H1 (cell line): ENCODE results near the gene CENATAC. TPM values are rescaled to one million over a fixed set of nuclear protein-coding genes. Genes with fewer than 3 reads are reported as not detected.
"Not testable (repeated sequence)": the region's sequence is repeated elsewhere in the genome, so short reads cannot be mapped to it uniquely, and the experiment has no call there.

Source experiments
- CTCF ChIA-PET: fragments of 300-600 bp; sonication (Branson Sonifier 250); formaldehyde crosslinking; loops from one replicate; lab custom pipeline; 2021; ENCODE audit not compliant: partially characterized antibody; lab: Charles Lee
- POLR2A ChIA-PET: fragments of 300-600 bp; sonication (Branson Sonifier 250); formaldehyde crosslinking; loops from one replicate; lab custom pipeline; 2021; ENCODE audit warnings: inconsistent platforms; ENCODE audit not compliant: partially characterized antibody; lab: Charles Lee
- DNase-seq, 2 experiments: peaks; one replicate each; pipeline versions ENCODE4 v3.0.0 to v3.0.0-alpha.2; 2010 to 2022; ENCODE audit warnings: low spot score in 2 of 2, low read depth in 1 of 2, mixed read lengths in 1 of 2
- FAIRE-seq: peaks from 2 replicates; lab custom pipeline; 2011; peaks lifted over from hg19 to GRCh38; lab: Jason Lieb, UNC
- H2AFZ ChIP-seq: 2 replicates; pipeline ENCODE4 v1.8.1; 2012; ENCODE audit warnings: low read length, inconsistent platforms
- H2AK5ac ChIP-seq: 2 replicates; pipeline ENCODE4 v1.6.1; 2013; ENCODE audit warnings: low read depth, low read length
- H2BK120ac ChIP-seq: replicated peaks from 2 replicates; pipeline ENCODE3; 2013; ENCODE audit warnings: low read depth, low read length, inconsistent platforms
- H2BK12ac ChIP-seq: 2 replicates; pipeline ENCODE4 v1.6.1; 2013; ENCODE audit warnings: low read depth, low read length
- H2BK15ac ChIP-seq: 2 replicates; pipeline ENCODE4 v1.6.1; 2013; ENCODE audit warnings: low read length
- H2BK20ac ChIP-seq: 2 replicates; pipeline ENCODE4 v1.6.1; 2013; ENCODE audit warnings: low read length
- H2BK5ac ChIP-seq: 2 replicates; pipeline ENCODE4 v1.6.1; 2013; ENCODE audit warnings: low read depth, low read length
- H3K14ac ChIP-seq: 2 replicates; pipeline ENCODE4 v1.6.1; 2013; ENCODE audit warnings: inconsistent platforms; ENCODE audit not compliant: insufficient read length
- H3K18ac ChIP-seq: 2 replicates; pipeline ENCODE4 v1.6.1; 2013; ENCODE audit warnings: low read length; ENCODE audit errors: extremely low read depth
- H3K23ac ChIP-seq: 2 replicates; pipeline ENCODE4 v1.6.1; 2013; ENCODE audit warnings: inconsistent platforms; ENCODE audit not compliant: insufficient read length
- H3K23me2 ChIP-seq: 2 replicates; pipeline ENCODE4 v1.6.1; 2013; ENCODE audit warnings: low read depth, low read length
- H3K27ac ChIP-seq: 2 replicates; pipeline ENCODE4 v1.6.1; 2011; ENCODE audit warnings: low read depth, low read length, inconsistent platforms
- H3K27me3 ChIP-seq, 4 experiments: replicated peaks in 1 of 4; 1 replicate in 1 of 4; 2 replicates in 3 of 4; pipeline versions ENCODE4 v1.6.1 to v1.8.1; 2011 to 2013; ENCODE audit warnings: low read length in 3 of 4, mild to moderate bottlenecking in 3 of 4, inconsistent platforms in 2 of 4, mixed read lengths in 2 of 4, moderate library complexity in 1 of 4; ENCODE audit not compliant: control insufficient read depth in 3 of 4, insufficient read depth in 3 of 4; ENCODE audit errors: extremely low read depth in 1 of 4
- H3K36me3 ChIP-seq, 4 experiments: 2 replicates each; pipeline versions ENCODE4 v1.6.1 to v1.8.1; 2011 to 2013; ENCODE audit warnings: mild to moderate bottlenecking in 4 of 4, low read length in 3 of 4, moderate library complexity in 2 of 4, control low read depth in 1 of 4, inconsistent platforms in 1 of 4; ENCODE audit not compliant: insufficient read depth in 4 of 4, control insufficient read depth in 2 of 4
- H3K4ac ChIP-seq: replicated peaks from 2 replicates; pipeline ENCODE3; 2013; ENCODE audit warnings: low read length, low read depth, mixed read lengths, inconsistent platforms; ENCODE audit not compliant: insufficient read length
- H3K4me1 ChIP-seq, 4 experiments: replicated peaks in 1 of 4; 1 replicate in 1 of 4; 2 replicates in 3 of 4; pipeline versions ENCODE4 v1.6.1 to v1.8.1; 2011 to 2013; ENCODE audit warnings: low read length in 3 of 4, inconsistent platforms in 2 of 4, mixed read lengths in 1 of 4; ENCODE audit not compliant: insufficient read depth in 4 of 4, control insufficient read depth in 3 of 4
- H3K4me2 ChIP-seq, 2 experiments: 2 replicates each; pipeline versions ENCODE4 v1.6.1 to v1.8.1; 2011 to 2013; ENCODE audit warnings: low read depth in 2 of 2, low read length in 2 of 2, control low read depth in 1 of 2, inconsistent platforms in 1 of 2, mild to moderate bottlenecking in 1 of 2; ENCODE audit not compliant: insufficient read depth in 1 of 2
- H3K4me3 ChIP-seq, 4 experiments: fragments of 200-600, 300-600 bp in 1 of 4; sonication (generic), shearing (Covaris generic), sonication (Bioruptor Twin) in 1 of 4; 2 replicates each; pipeline versions ENCODE4 v1.5.1 to v1.8.1; 2011 to 2016; ENCODE audit warnings: low read length in 4 of 4, low read depth in 3 of 4, control low read depth in 2 of 4, inconsistent platforms in 2 of 4, mild to moderate bottlenecking in 2 of 4, mixed read lengths in 1 of 4, moderate library complexity in 1 of 4; ENCODE audit not compliant: insufficient read depth in 2 of 4; ENCODE audit errors: extremely low read depth in 1 of 4
- H3K56ac ChIP-seq: replicated peaks from 2 replicates; pipeline ENCODE3; 2013; ENCODE audit warnings: low read depth, mild to moderate bottlenecking, mixed read lengths, low read length, inconsistent platforms; ENCODE audit not compliant: insufficient read length
- H3K79me1 ChIP-seq: 2 replicates; pipeline ENCODE4 v1.6.1; 2013; ENCODE audit warnings: low read depth, low read length, control low read depth
- H3K79me2 ChIP-seq, 2 experiments: 2 replicates each; pipeline versions ENCODE4 v1.6.1 to v1.8.1; 2012 to 2013; ENCODE audit warnings: low read length in 2 of 2, mild to moderate bottlenecking in 2 of 2, inconsistent platforms in 1 of 2; ENCODE audit not compliant: insufficient read depth in 2 of 2, control insufficient read depth in 1 of 2
- H3K9ac ChIP-seq, 4 experiments: replicated peaks in 1 of 4; 1 replicate in 1 of 4; 2 replicates in 3 of 4; pipeline versions ENCODE4 v1.6.1 to v1.8.1; 2011 to 2013; ENCODE audit warnings: low read depth in 3 of 4, low read length in 3 of 4, control low read depth in 2 of 4, mild to moderate bottlenecking in 2 of 4, moderate library complexity in 2 of 4, inconsistent platforms in 1 of 4; ENCODE audit errors: extremely low read depth in 1 of 4
- H3K9me3 ChIP-seq, 2 experiments: 2 replicates each; pipeline versions ENCODE4 v1.6.1 to v1.8.1; 2012 to 2013; ENCODE audit warnings: mild to moderate bottlenecking in 2 of 2, moderate library complexity in 2 of 2, control low read depth in 1 of 2, inconsistent platforms in 1 of 2, low read depth in 1 of 2, low read length in 1 of 2, mixed read lengths in 1 of 2; ENCODE audit not compliant: insufficient read depth in 2 of 2
- H4K20me1 ChIP-seq, 2 experiments: replicated peaks in 1 of 2; 2 replicates each; pipeline versions ENCODE3 to v1.8.1; 2011 to 2013; ENCODE audit warnings: inconsistent platforms in 2 of 2, low read length in 2 of 2, mild to moderate bottlenecking in 1 of 2; ENCODE audit not compliant: insufficient read depth in 2 of 2, control insufficient read depth in 1 of 2
- H4K5ac ChIP-seq: 2 replicates; pipeline ENCODE4 v1.6.1; 2013; ENCODE audit warnings: low read length, low read depth, mixed read lengths, inconsistent platforms; ENCODE audit not compliant: insufficient read length
- H4K8ac ChIP-seq: 2 replicates; pipeline ENCODE4 v1.8.0; 2013; ENCODE audit warnings: mild to moderate bottlenecking, moderate library complexity, low read length, inconsistent platforms; ENCODE audit not compliant: insufficient read depth; ENCODE audit errors: extremely low read depth
- H4K91ac ChIP-seq: replicated peaks from 2 replicates; pipeline ENCODE3; 2013; ENCODE audit warnings: low read length, mixed read lengths, inconsistent platforms; ENCODE audit not compliant: insufficient read length
- WGBS, 2 experiments: shearing (Covaris generic) in 1 of 2; methylation state at CpG; one replicate each; pipeline versions ENCODE4 v1.1.6 to v1.1.7; 2013 to 2015; ENCODE audit warnings: low lambda C conversion rate in 2 of 2, mixed read lengths in 2 of 2, inconsistent platforms in 1 of 2, low coverage in 1 of 2, missing lambda C conversion rate in 1 of 2; ENCODE audit not compliant: insufficient replicate concordance in 2 of 2, insufficient coverage in 1 of 2, insufficient read length in 1 of 2; ENCODE audit errors: extremely low coverage in 1 of 2, missing lambda C conversion rate in 1 of 2; 5-methylcytosine and 5-hydroxymethylcytosine counted together
- polyA plus RNA-seq, 7 experiments: library from polyadenylated mRNA; depleted of rRNA in 3 of 7; stranded (reverse) in 5 of 7; unstranded in 2 of 7; fragments of >200 nt in 5 of 7; fragments of 200-250 nt in 2 of 7; gene quantifications; 1 replicate in 5 of 7; 2 replicates in 1 of 7; 4 replicates in 1 of 7; pipeline versions ENCODE4 v1.2.1 to v1.2.3, GENCODE V29; 2011 to 2013; ENCODE audit warnings: missing spikeins in 2 of 7, mixed read lengths in 2 of 7
- total RNA-seq: library from RNA; stranded (reverse); fragmentation: NEBNext Ultra II Directional; extraction: Animal tissue kit (Norgen Biotek cat#: 25700); gene quantifications from 2 replicates; pipeline ENCODE4 v1.2.1, GENCODE V29; 2021

CENATAC gene
- total and polyA plus RNA-seq, 2 of the 8 experiments (the other 6 are each of a cell fraction or from before 2014, with no cell fraction given) = 22.7 to 36.4 TPM

DNA sequence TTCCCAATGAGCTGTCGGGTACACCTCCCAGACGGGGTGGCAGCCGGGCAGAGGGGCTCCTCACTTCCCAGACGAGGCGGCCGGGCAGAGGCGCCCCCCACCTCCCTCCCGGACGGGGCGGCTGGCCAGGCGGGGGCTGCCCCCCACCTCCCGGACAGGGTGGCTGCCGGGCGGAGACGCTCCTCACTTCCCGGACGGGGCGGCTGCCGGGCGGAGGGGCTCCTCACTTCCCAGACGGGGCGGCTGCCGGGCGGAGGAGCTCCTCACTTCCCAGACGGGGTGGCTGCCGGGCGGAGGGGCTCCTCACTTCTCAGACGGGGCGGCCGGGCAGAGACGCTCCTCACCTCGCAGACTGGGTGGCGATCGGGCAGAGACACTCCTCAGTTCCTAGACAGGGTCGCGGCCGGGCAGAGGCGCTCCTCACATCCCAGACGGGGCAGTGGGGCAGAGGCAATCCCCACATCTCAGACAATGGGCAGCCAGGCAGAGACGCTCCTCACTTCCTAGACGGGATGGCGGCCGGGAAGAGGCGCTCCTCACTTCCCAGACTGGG is 6.4 kb upstream of the CENATAC start:
- POLR2A ChIA-PET = not testable (repeated sequence)

More for the DNA sequence above, 6.4 kb upstream of the CENATAC start:
- H3K4me1 ChIP-seq, H2AFZ ChIP-seq, H4K20me1 ChIP-seq, H3K4me2 ChIP-seq, H3K9ac ChIP-seq, H2BK15ac ChIP-seq, H3K56ac ChIP-seq, H4K5ac ChIP-seq, H2BK5ac ChIP-seq, H3K9me3 ChIP-seq, FAIRE-seq, H3K79me2 ChIP-seq, H3K27me3 ChIP-seq, CTCF ChIA-PET, H3K23ac ChIP-seq, H3K4ac ChIP-seq, H3K79me1 ChIP-seq, H2BK12ac ChIP-seq, H3K14ac ChIP-seq, H2BK120ac ChIP-seq, H4K91ac ChIP-seq, H2AK5ac ChIP-seq, H3K36me3 ChIP-seq, DNase-seq, H3K4me3 ChIP-seq, H2BK20ac ChIP-seq, H3K23me2 ChIP-seq, H4K8ac ChIP-seq, H3K27ac ChIP-seq, H3K18ac ChIP-seq: not testable (repeated sequence)
- 100% methylated on average over 3 of the region's 44 CpGs; no CpG with 5 or more reads in 1 of the 2 experiments for WGBS, 2 experiments
